Measurements from ENCODE around the gene MARCHF3. TPM values are rescaled to one million over a fixed set of nuclear protein-coding genes. Genes with fewer than 3 reads are reported as not detected.

Gene MARCHF3
- total and polyA plus RNA-seq, 10 donors: 2.3 to 14.8 (median 10.9) TPM

- Histone ChIP-seq H3K27ac (no peak overlapping the region), H3K9me3 (no peaks in the 10 kb centered on the region), H3K36me3 (peaks cover 0 to 89% (median 26%) of the 10 kb centered on the region in 6 donors), H3K4me1 (peaks cover 0 to 8% (median 0%) of the 10 kb centered on the region in 6 donors), H3K27me3 (replicated peaks in 1 of 7) (no peaks in the 10 kb centered on the region), H3K4me3 (no peak overlapping the region)
- no peak for DNase-seq
- TF ChIP-seq POLR2A (IDR thresholded peaks at IDR 0.05): no peak
- no peak for TF ChIP-seq CTCF (IDR thresholded peaks at IDR 0.05 in 8 of 11, conservative IDR thresholded peaks at IDR 0.05 in 3 of 11)
- 89 to 96% (median 93%) methylated on average over 4 of the region's 4 CpGs for WGBS, 5 donors
- intact Hi-C loops (cut with DNase I; ENCODE audit: low total_unique reads): no loop called here
These were observed 211.6 kb downstream of the MARCHF3 start for GRCh38 chr5:126818736-126819135.

Other genes with a start within 250 kb of the MARCHF3 start
- gene C5orf63, start 42.9 kb upstream of the MARCHF3 start, total RNA-seq: 10 to 100 TPM in 1 of 7 donors, 1 to 10 TPM in 6; 2.3 to 10.1 (median 5.0) TPM
- gene C5orf63, start 42.9 kb upstream of the MARCHF3 start, polyA plus RNA-seq: 1 to 10 TPM; 3.8 to 4.8 (median 3.9) TPM

All from spleen (tissue), 11 donors.